ENCODE results near the gene ZFAND3. TPM values are rescaled to one million over a fixed set of nuclear protein-coding genes. Genes with fewer than 3 reads are reported as not detected.

The ZFAND3 gene
- total RNA-seq, 4 donors from 2014 or later: 45.0 to 55.2 (median 49.5) TPM

DNA sequence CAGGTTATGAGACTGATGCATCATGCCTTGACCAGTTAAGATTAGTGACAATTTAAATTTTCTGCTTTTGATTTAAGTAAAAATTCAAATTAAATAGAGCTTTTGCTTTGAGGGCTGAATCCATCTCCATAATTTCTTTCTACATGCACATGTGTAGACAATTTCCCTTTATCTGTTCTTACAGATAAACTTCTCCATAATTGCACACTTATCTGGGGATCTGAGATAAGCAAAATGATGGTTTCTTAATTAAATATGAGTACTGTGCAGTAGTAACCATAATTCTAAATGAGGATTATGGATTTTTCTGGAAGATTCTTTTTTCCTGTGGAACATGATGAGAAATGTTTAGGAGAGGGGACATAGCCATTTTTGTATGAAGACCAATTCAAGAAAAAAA is 44.7 kb downstream of the ZFAND3 start:
- in situ Hi-C loops (cut with MboI; ENCODE audit: low sequenced_read_pairs in 4 of 4): no loop called here
- no peaks in the 10 kb centered on the region for H3K9me3 ChIP-seq
- intact Hi-C loops (cut with DNase I; ENCODE audit: low total_unique reads): no loop called here

GRCh38 chr6:37865504-37865903 is 46.0 kb downstream of the ZFAND3 start:
- intact Hi-C loops (cut with DNase I; ENCODE audit: low total_unique reads): no loop called here
- Histone ChIP-seq H3K27ac (no peak overlapping the region), H3K36me3 (no peaks in the 10 kb centered on the region), H3K9me3 (no peaks in the 10 kb centered on the region), H3K4me3 (no peak overlapping the region), H3K27me3 (no peaks in the 10 kb centered on the region), H3K4me1 (peaks cover 47 to 53% of the 10 kb centered on the region in 2 donors)
- ATAC-seq (no peak), DNase-seq (no peak)
- no peak for TF ChIP-seq CTCF (IDR thresholded peaks at IDR 0.05 in 4 of 5, conservative IDR thresholded peaks at IDR 0.05 in 1 of 5)
- no peak for TF ChIP-seq POLR2A (IDR thresholded peaks at IDR 0.05)
- in situ Hi-C loops (cut with MboI; ENCODE audit: low sequenced_read_pairs in 4 of 4): no loop called here

More for the DNA sequence above, 44.7 kb downstream of the ZFAND3 start:
- H3K27me3 ChIP-seq: no peaks in the 10 kb centered on the region
- H3K4me3 ChIP-seq: no peak overlapping the region
- peaks cover 57 to 59% of the 10 kb centered on the region in 2 donors for H3K4me1 ChIP-seq
- no peak overlapping the region for H3K27ac ChIP-seq
- ATAC-seq: no peak
- DNase-seq: no peak
- TF ChIP-seq CTCF (IDR thresholded peaks at IDR 0.05 in 4 of 5, conservative IDR thresholded peaks at IDR 0.05 in 1 of 5): no peak
- no peak for TF ChIP-seq POLR2A (IDR thresholded peaks at IDR 0.05)
- no peaks in the 10 kb centered on the region for H3K36me3 ChIP-seq

- in situ Hi-C loops (cut with MboI; ENCODE audit: low sequenced_read_pairs in 4 of 4) (no loop called here), intact Hi-C loops (cut with DNase I; ENCODE audit: low total_unique reads) (no loop called here)
- no peak for TF ChIP-seq CTCF (IDR thresholded peaks at IDR 0.05 in 4 of 5, conservative IDR thresholded peaks at IDR 0.05 in 1 of 5)
- H3K4me3 ChIP-seq: no peak overlapping the region
- no peak overlapping the region for H3K27ac ChIP-seq
- peaks cover 40 to 47% of the 10 kb centered on the region in 2 donors for H3K4me1 ChIP-seq
- H3K27me3 ChIP-seq: no peaks in the 10 kb centered on the region
- DNase-seq: no peak
- no peaks in the 10 kb centered on the region for H3K9me3 ChIP-seq
- no peaks in the 10 kb centered on the region for H3K36me3 ChIP-seq
- no peak for ATAC-seq
Observed at GRCh38 chr6:37866590-37867507, 47.3 kb downstream of the ZFAND3 start.

DNA sequence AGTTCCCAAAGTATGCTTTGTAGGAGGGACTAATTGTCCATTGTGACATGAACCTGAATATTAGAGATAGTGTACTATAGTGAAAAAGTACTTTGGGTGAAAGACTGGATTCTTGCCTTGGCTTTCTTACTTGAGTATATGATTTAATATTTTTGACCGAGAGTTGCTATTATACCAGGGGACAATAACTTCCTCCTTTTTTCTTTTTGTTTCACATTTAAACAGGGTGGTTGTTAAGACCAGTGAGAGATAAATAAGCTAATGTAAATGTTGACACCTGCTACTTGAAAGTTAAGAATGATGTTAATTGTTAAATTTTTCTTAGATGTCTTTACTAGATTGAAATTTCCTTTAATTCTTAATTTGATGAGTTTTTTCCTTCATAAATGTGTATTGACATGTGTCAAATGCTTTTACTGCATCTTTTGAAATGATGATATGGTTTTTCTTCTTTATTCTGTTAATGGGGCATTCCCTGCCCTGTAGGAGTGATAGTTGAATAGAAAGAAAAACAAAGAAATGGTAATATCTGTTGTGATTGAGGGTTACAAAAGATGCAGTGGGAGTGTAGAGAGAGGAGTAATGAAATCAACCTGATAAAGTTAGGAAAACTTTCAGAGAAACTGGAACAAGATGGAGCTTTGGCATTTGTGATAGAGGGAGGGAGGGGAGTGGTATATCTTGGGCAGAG is 48.4 kb downstream of the ZFAND3 start:
- H3K27ac ChIP-seq: no peak overlapping the region
- H3K27me3 ChIP-seq: no peaks in the 10 kb centered on the region
- peaks cover 33 to 47% of the 10 kb centered on the region in 2 donors for H3K4me1 ChIP-seq
- intact Hi-C loops (cut with DNase I; ENCODE audit: low total_unique reads): no loop called here
- ATAC-seq (no peak), DNase-seq (no peak)
- in situ Hi-C loops (cut with MboI; ENCODE audit: low sequenced_read_pairs in 4 of 4): no loop called here
- no peaks in the 10 kb centered on the region for H3K9me3 ChIP-seq
- no peak overlapping the region for H3K4me3 ChIP-seq
- no peaks in the 10 kb centered on the region for H3K36me3 ChIP-seq
- TF ChIP-seq CTCF (IDR thresholded peaks at IDR 0.05 in 4 of 5, conservative IDR thresholded peaks at IDR 0.05 in 1 of 5) (no peak), POLR2A (IDR thresholded peaks at IDR 0.05) (no peak)

Measured in gastrocnemius medialis (tissue), 4 donors.